Measurements from ENCODE around the gene EFNB2.
A peak's percentile ranks its signal among the peaks of the same experiment; 100 is the strongest.

Gene EFNB2

DNA sequence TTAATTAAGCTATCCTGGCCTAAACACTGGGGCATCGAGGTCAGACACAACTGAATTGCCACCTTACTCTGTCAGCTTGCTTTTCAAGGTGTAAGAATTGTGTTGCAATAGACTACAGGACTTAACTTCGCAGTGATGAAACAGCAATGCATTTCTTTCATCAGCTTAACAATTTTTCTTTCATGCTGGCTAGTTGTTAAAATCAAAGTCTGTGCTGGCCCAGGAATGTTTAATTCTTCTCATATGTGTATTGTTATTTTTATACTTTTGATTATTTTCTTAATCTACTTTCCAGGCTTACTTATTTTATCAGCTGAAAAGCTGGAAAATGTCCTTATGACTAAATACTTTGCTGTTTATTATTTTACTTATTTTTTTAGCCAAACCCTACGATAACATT lies 79.7 kb downstream of the EFNB2 start:
- no peak for DNase-seq (ENCODE audit: low read depth)
- TF ChIP-seq, protein P1, sequence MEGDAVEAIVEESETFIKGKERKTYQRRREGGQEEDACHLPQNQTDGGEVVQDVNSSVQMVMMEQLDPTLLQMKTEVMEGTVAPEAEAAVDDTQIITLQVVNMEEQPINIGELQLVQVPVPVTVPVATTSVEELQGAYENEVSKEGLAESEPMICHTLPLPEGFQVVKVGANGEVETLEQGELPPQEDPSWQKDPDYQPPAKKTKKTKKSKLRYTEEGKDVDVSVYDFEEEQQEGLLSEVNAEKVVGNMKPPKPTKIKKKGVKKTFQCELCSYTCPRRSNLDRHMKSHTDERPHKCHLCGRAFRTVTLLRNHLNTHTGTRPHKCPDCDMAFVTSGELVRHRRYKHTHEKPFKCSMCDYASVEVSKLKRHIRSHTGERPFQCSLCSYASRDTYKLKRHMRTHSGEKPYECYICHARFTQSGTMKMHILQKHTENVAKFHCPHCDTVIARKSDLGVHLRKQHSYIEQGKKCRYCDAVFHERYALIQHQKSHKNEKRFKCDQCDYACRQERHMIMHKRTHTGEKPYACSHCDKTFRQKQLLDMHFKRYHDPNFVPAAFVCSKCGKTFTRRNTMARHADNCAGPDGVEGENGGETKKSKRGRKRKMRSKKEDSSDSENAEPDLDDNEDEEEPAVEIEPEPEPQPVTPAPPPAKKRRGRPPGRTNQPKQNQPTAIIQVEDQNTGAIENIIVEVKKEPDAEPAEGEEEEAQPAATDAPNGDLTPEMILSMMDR (IDR thresholded peaks at IDR 0.05; ENCODE audit: low read length, missing control alignments), result no peak
- H3K4me3 ChIP-seq (replicated peaks; ENCODE audit: low read depth, low read length), result no peak overlapping the region

DNA sequence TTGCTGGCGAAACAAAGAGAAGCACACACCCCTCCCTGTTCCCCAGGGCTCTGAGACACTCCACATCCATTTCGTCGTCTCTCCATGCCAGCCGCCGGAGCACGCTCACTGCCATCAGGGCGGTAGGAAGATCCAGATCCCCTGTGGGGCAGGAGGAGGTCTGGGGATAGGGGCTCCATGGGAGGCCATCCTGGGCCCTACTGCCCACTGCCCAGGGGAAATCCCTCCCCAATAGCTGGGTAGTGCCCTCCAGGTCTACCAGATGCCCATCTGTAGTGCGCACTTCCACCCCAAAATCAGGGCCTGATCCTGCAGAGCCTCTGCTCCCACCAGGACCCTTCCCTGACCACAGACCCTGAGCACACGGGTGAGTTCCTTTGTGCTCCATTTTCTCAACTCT lies 80.3 kb downstream of the EFNB2 start:
- TF ChIP-seq, protein P1 (IDR thresholded peaks at IDR 0.05; ENCODE audit: low read length, missing control alignments), result no peak
- DNase-seq (ENCODE audit: low read depth), result no peak
- H3K4me3 ChIP-seq (replicated peaks; ENCODE audit: low read depth, low read length), result no peak overlapping the region

DNA sequence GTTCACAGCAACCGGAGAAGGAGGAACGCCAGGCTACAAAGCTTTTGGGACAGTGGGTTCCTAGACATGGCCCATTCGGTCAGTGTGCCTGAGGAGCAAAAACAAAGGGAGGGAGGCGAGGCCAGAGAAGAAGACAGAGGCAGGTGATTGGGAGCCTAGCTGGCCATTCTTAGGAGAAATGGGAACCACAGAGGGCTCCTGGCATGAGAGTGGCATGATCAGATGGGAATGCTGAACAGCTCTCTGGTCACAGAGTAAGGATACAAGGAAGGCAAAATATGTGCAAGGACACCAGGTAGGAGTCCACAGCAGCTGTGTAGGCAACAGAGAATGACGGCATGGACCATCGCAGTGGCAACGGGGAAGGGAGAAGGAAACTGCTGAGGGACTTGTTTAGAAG lies 82.4 kb downstream of the EFNB2 start:
- DNase-seq (ENCODE audit: low read depth), result no peak
- no peak overlapping the region for H3K4me3 ChIP-seq (replicated peaks; ENCODE audit: low read depth, low read length)
- TF ChIP-seq, protein P1 (IDR thresholded peaks at IDR 0.05; ENCODE audit: low read length, missing control alignments), result no peak

DNA sequence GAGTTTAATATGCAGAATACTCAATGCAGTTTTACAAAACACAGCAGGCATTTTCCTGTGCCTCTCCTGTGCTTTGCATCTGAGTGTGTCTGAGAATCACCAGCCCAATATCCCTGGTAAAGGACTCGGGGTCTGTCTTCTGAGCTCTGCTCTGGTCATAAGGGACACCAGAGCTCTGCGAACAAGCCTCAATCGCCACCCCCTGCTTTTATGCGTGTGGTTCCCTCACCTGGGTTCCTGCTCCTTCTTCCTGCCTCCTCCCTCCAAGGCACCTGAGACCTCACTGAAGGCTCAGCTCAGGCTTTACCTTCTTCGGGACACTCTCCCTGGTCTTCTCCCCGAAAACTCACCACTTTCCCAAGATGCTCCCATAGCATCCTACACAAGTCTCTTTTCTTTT lies 84.5 kb downstream of the EFNB2 start:
- TF ChIP-seq, protein P1 (IDR thresholded peaks at IDR 0.05; ENCODE audit: low read length, missing control alignments), result no peak
- H3K4me3 ChIP-seq (replicated peaks; ENCODE audit: low read depth, low read length), result no peak overlapping the region
- DNase-seq (ENCODE audit: low read depth), result no peak

DNA sequence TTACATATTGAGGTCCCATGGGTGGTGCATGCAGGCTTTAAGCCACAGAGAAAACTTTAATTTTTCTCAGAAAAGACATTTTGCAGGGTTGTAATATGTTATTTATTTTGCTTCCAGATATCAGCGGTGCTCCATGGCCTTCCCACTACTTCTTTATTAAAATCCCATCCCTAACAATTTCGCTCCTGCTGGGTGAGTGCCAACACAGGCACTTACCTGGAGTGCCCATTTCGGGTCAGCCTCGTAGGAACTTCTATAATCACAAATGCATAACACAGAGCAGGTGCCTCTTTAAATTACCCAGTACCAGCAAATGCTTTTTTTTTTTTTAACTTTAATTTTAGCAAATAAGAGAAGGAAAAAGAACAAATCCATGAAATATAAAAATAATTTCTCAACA lies 86.4 kb downstream of the EFNB2 start:
- H3K4me3 ChIP-seq (replicated peaks; ENCODE audit: low read depth, low read length), result no peak overlapping the region
- TF ChIP-seq, protein P1 (IDR thresholded peaks at IDR 0.05; ENCODE audit: low read length, missing control alignments), result no peak
- no peak for DNase-seq (ENCODE audit: low read depth)

DNA sequence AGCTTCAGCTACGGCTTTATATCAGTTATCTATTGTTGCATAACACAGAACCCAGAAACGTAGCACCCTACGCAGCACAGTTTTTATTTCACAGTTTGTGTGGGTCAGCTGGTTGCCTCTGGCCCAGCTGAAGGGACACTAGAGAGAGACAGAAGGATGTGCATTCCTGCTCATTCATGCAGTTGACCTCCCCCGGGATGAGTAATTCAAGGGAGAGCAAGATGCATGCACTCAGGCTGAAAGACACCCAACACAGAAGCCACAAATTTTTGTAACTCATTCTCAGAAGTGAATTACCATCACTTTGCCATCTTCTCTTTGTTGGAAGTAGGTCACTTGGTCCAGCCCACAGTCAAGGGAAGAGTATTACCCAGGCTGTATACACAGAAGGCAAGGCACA lies 89.5 kb downstream of the EFNB2 start:
- peak; percentile 25 for DNase-seq (ENCODE audit: low read depth)
- H3K4me3 ChIP-seq (replicated peaks; ENCODE audit: low read depth, low read length), result no peak overlapping the region
- TF ChIP-seq, protein P1 (IDR thresholded peaks at IDR 0.05; ENCODE audit: low read length, missing control alignments), result no peak

DNA sequence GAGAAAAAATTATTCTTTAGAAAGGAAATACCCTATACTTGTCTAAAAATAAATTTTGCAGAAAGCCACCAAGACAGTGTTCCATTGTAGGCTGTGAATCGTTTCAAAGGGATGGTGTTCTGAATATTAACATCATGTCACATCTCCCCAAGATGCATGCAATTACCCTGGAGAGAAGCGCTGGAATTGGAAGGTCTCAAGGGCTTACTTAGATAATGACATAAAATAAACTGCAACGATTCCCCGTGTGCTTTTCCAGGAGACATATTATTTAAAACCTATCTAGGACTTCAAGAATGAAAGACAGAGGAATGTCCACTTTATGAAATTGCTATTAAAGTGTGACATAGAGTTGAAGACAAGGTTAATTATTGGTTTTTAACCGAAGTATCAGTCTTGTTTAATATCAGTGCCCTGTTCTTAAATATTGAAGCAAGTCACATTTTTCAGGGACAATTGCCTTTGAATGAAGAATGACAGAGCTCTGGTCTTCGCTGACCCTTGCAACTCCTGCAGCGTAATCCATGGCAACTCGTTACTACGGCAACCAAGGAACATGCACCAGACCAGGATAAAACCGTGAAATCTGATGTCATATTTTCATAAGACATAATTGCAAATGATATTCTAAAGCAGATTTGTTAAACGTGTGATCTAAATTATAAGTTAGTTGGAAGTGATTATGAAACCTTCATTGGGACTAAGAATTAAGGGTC lies 91.7 kb downstream of the EFNB2 start:
- DNase-seq (ENCODE audit: low read depth), result no peak
- TF ChIP-seq, protein P1 (IDR thresholded peaks at IDR 0.05; ENCODE audit: low read length, missing control alignments), result no peak
- H3K4me3 ChIP-seq (replicated peaks; ENCODE audit: low read depth, low read length), result no peak overlapping the region

Measured in fibroblast of pulmonary artery (primary cell).